Hepatocyte (in vitro differentiated cells): ENCODE measurements around the gene ADGRB3. TPM values are rescaled to one million over a fixed set of nuclear protein-coding genes. Genes with fewer than 3 reads are reported as not detected.

Experiments
- DNase-seq: peaks from one replicate; pipeline ENCODE4 v3.0.0-alpha.2; 2016; ENCODE audit warnings: low spot score
- H2AFZ ChIP-seq: fragments of 200-600 bp; sonication (generic); 2 replicates; pipeline ENCODE4 v1.6.0; 2016; ENCODE audit warnings: antibody characterized with exemption, mild to moderate bottlenecking
- H3K27ac ChIP-seq: fragments of 200-600 bp; sonication (generic); 2 replicates; pipeline ENCODE4 v1.5.1; 2016; ENCODE audit warnings: mild to moderate bottlenecking
- H3K27me3 ChIP-seq: fragments of 200-600 bp; sonication (generic); 2 replicates; pipeline ENCODE4 v1.6.1; 2016
- H3K36me3 ChIP-seq: fragments of 200-600 bp; sonication (generic); replicated peaks from 2 replicates; pipeline ENCODE4 v1.5.1; 2016; ENCODE audit warnings: low read depth; ENCODE audit not compliant: insufficient read depth
- H3K4me1 ChIP-seq: fragments of 200-600 bp; sonication (generic); 2 replicates; pipeline ENCODE4 v1.5.1; 2016; ENCODE audit warnings: mild to moderate bottlenecking, moderate library complexity; ENCODE audit not compliant: insufficient read depth
- H3K4me2 ChIP-seq: fragments of 200-600 bp; sonication (generic); 2 replicates; pipeline ENCODE4 v1.6.0; 2016
- H3K4me3 ChIP-seq: fragments of 200-600 bp; sonication (generic); 2 replicates; pipeline ENCODE4 v1.5.1; 2016; ENCODE audit warnings: mild to moderate bottlenecking
- H3K79me2 ChIP-seq: fragments of 200-600 bp; sonication (generic); 2 replicates; pipeline ENCODE4 v1.6.0; 2017; ENCODE audit warnings: mild to moderate bottlenecking
- H3K9me2 ChIP-seq: fragments of 200-600 bp; sonication (generic); replicated peaks from 2 replicates; pipeline ENCODE4 v1.6.0; 2017; ENCODE audit warnings: mild to moderate bottlenecking; ENCODE audit not compliant: insufficient read depth
- H3K9me3 ChIP-seq: fragments of 200-600 bp; sonication (generic); 2 replicates; pipeline ENCODE4 v1.5.1; 2016; ENCODE audit warnings: low read depth, mild to moderate bottlenecking
- H4K20me1 ChIP-seq: fragments of 200-600 bp; sonication (generic); 2 replicates; pipeline ENCODE4 v1.6.0; 2016; ENCODE audit warnings: mild to moderate bottlenecking; ENCODE audit not compliant: insufficient read depth, poor library complexity, severe bottlenecking
- EZH2 ChIP-seq: fragments of 200-600 bp; sonication (generic); IDR thresholded peaks from 2 replicates; pipeline ENCODE4 v1.6.1; 2016; ENCODE audit warnings: antibody characterized with exemption, mild to moderate bottlenecking, borderline replicate concordance
- EZH2phosphoT487 ChIP-seq: fragments of 200-600 bp; sonication (generic); IDR thresholded peaks from one replicate; pipeline ENCODE4 v1.6.1; 2018; ENCODE audit warnings: antibody characterized with exemption, mild to moderate bottlenecking, low read depth, moderate library complexity; ENCODE audit not compliant: unreplicated experiment, severe bottlenecking
- WGBS: methylation state at CpG from one replicate; pipeline ENCODE4 v1.1.6; 2016; ENCODE audit warnings: low lambda C conversion rate; ENCODE audit errors: missing lambda C conversion rate; 5-methylcytosine and 5-hydroxymethylcytosine counted together
- polyA plus RNA-seq: library from polyadenylated mRNA; unstranded; fragments of >200 nt; fragmentation: Nextera tagmentation; extraction: Ambion mirVana; gene quantifications from 2 replicates; pipeline ENCODE4 v1.2.1, GENCODE V29; 2016
- total RNA-seq: library from RNA; depleted of rRNA; stranded (reverse); fragments of >200 nt; gene quantifications from 2 replicates; pipeline ENCODE4 v1.2.3, GENCODE V29; 2014
- TF ChIP-seq, protein P1 (sequence below): fragments of 200-600 bp; sonication (generic); IDR thresholded peaks from 2 replicates; pipeline ENCODE4 v1.5.1; 2016; ENCODE audit warnings: antibody characterized with exemption, mild to moderate bottlenecking; ENCODE audit not compliant: poor library complexity

The ADGRB3 gene
- total and polyA plus RNA-seq, 2 experiments from 2014 or later = 0.17 to 2.2 TPM

GRCh38 chr6:69314531-69314930 lies 679.4 kb downstream of the ADGRB3 start:
- no peaks in the 10 kb centered on the region for H3K9me2 ChIP-seq

DNA sequence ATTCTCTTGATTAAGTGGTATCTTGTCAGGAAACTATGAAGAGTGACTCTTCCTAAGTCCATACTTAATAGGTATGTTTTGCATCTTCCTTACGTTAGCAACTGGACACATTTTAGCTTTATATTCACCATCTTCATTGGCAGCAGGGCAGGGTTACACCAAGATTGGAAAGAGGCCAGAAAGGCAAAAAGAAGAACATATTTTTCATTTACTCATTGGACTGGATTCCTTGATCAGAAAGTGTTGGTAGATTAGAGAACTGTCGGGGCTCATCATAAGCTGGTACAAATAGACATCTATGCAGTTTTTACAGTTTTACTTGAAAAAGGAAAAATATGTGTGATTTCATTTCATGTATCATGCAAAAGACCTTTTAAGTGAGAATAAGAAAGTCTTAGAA lies 696.8 kb downstream of the ADGRB3 start:
- no peak for DNase-seq
- WGBS = 94% methylated on average over 2 of the region's 2 CpGs
- H4K20me1 ChIP-seq = no peaks in the 10 kb centered on the region
- no peaks in the 10 kb centered on the region for H3K9me3 ChIP-seq
- no peaks in the 10 kb centered on the region for H3K36me3 ChIP-seq
- H2AFZ ChIP-seq = no peak overlapping the region
- H3K27me3 ChIP-seq = no peaks in the 10 kb centered on the region
- H3K4me1 ChIP-seq = no peaks in the 10 kb centered on the region
- TF ChIP-seq, protein P1, sequence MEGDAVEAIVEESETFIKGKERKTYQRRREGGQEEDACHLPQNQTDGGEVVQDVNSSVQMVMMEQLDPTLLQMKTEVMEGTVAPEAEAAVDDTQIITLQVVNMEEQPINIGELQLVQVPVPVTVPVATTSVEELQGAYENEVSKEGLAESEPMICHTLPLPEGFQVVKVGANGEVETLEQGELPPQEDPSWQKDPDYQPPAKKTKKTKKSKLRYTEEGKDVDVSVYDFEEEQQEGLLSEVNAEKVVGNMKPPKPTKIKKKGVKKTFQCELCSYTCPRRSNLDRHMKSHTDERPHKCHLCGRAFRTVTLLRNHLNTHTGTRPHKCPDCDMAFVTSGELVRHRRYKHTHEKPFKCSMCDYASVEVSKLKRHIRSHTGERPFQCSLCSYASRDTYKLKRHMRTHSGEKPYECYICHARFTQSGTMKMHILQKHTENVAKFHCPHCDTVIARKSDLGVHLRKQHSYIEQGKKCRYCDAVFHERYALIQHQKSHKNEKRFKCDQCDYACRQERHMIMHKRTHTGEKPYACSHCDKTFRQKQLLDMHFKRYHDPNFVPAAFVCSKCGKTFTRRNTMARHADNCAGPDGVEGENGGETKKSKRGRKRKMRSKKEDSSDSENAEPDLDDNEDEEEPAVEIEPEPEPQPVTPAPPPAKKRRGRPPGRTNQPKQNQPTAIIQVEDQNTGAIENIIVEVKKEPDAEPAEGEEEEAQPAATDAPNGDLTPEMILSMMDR = no peak
- TF ChIP-seq EZH2phosphoT487 (no peak), EZH2 (no peak)
- no peak overlapping the region for H3K27ac ChIP-seq
- H3K4me3 ChIP-seq = no peak overlapping the region
- no peak overlapping the region for H3K4me2 ChIP-seq
- no peaks in the 10 kb centered on the region for H3K79me2 ChIP-seq
- H3K9me2 ChIP-seq = no peaks in the 10 kb centered on the region

More at GRCh38 chr6:69314531-69314930, 679.4 kb downstream of the ADGRB3 start:
- Histone ChIP-seq H3K4me3 (no peak overlapping the region), H3K4me2 (no peak overlapping the region), H2AFZ (no peak overlapping the region), H3K36me3 (no peaks in the 10 kb centered on the region), H3K27me3 (no peaks in the 10 kb centered on the region), H3K79me2 (no peaks in the 10 kb centered on the region), H3K27ac (no peak overlapping the region), H3K9me3 (no peaks in the 10 kb centered on the region), H4K20me1 (no peaks in the 10 kb centered on the region), H3K4me1 (no peaks in the 10 kb centered on the region)
- TF ChIP-seq EZH2 = no peak
- TF ChIP-seq, protein P1 = no peak
- no peak for TF ChIP-seq EZH2phosphoT487
- no peak for DNase-seq

- Histone ChIP-seq H3K4me2 (no peak overlapping the region), H3K36me3 (no peaks in the 10 kb centered on the region), H2AFZ (no peak overlapping the region), H3K9me3 (no peaks in the 10 kb centered on the region), H3K27ac (no peak overlapping the region), H3K9me2 (no peaks in the 10 kb centered on the region), H3K27me3 (no peaks in the 10 kb centered on the region), H4K20me1 (no peaks in the 10 kb centered on the region), H3K4me3 (no peak overlapping the region), H3K79me2 (no peaks in the 10 kb centered on the region), H3K4me1 (no peaks in the 10 kb centered on the region)
- 74% methylated on average over 3 of the region's 3 CpGs for WGBS
- DNase-seq = no peak
- no peak for TF ChIP-seq EZH2
- no peak for TF ChIP-seq EZH2phosphoT487
- TF ChIP-seq, protein P1 = no peak
Measured at GRCh38 chr6:69337311-69337710, 702.2 kb downstream of the ADGRB3 start.
